ENCODE data around the gene TTC4.

Gene TTC4

GRCh38 chr1:54787604-54788003 is 71.9 kb downstream of the TTC4 start:
- DNase-seq = no peak

GRCh38 chr1:54788459-54788858 is 72.8 kb downstream of the TTC4 start:
- DNase-seq = no peak

- peak; percentile 32 to 76 for DNase-seq
Observed at GRCh38 chr1:54791880-54792522, 76.3 kb downstream of the TTC4 start.

Data from NCI-H446 (cell line).